GM21825 (cell line): ENCODE results near the gene RHOBTB1.
A peak's percentile ranks its signal among the peaks of the same experiment; 100 is the strongest.

ENCODE experiments used
- ATAC-seq: cut with Tn5 transposase; IDR thresholded peaks from one replicate; pipeline ENCODE4 v1.9.1; 2021; ENCODE audit warnings: mild to moderate bottlenecking, moderate library complexity; ENCODE audit not compliant: unreplicated experiment

The RHOBTB1 gene

DNA sequence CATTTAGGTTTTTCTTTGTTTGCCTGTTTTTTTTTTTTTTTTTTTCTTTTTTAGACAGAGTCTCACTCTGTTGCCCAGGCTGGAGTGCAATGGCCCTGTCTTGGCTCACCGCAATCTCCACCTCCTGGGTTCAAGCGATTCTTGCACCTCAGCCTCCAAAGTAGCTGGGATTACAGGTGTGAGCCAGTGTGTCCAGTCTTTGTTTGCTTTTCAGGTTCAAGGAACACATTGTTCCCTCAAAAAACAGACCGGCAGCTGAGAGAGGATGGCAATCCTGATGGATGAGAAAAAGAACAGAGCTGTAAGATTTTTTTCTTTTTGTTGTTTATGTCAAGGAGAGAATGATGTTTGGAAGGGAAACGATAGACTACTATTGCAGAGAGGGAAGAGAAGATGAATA, 23.3 kb upstream of the RHOBTB1 start:
- no peak for ATAC-seq

DNA sequence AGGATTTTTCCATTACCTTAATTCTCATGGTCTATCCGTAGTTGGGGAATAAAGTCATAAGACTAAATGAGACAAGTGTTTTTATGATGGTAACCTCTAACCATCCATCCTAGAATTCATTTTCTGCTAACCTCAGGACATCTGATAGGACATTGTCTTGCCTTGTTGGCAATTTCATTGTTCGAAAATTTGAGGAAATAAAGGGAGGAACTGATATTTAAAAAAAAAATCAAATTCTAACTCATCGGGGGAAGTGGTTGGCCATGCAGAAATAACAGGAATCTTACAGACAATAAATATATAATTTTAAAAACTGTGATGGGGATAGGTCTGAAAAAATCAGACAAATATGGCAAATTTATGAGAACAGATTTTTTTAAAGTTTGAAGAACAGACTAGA, 21.7 kb upstream of the RHOBTB1 start:
- ATAC-seq, result no peak

DNA sequence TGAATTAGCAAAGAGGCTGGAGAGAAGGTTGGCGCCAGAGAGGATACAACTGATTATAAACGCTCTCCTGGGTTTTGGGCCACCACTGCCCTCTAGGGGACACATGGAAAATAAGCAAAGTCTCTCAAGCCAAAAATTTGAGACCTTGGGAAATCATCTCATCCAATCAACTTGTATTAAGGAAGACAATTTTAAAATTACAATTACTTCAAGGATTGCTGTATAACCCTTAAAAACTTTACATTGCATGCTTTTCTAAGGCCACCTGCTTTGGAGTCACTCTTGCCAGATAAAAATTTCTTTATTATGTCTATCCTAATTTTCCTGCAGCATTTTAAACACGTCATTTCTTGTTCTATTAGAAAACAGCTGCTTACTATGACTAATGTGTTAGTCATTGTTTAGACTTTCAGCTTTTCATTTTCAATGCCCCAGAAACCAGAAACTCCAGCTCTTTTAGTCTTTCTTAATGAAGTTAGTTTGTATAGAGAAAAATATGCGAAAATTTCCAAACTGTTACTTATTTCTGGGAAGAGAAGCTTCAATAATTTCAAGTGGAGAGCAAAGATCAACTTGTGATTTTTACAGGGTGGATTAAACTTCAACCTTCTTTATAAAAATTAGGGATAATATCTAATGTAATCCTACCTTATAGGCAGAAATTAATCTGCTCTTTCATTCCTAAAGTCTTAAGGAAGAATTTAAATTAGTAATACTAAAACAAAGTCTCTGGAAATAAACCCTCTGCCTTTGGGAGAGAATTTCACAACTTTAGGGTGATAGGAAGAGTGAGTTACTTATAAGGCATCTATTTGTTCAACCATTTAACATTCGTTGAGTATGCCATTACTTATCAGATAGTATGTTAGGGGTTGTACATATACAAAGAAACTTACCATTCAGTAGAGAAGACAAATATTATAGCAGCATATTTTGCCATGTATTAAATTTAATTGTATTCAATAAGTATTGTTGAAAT, 20.6 kb upstream of the RHOBTB1 start:
- no peak for ATAC-seq

DNA sequence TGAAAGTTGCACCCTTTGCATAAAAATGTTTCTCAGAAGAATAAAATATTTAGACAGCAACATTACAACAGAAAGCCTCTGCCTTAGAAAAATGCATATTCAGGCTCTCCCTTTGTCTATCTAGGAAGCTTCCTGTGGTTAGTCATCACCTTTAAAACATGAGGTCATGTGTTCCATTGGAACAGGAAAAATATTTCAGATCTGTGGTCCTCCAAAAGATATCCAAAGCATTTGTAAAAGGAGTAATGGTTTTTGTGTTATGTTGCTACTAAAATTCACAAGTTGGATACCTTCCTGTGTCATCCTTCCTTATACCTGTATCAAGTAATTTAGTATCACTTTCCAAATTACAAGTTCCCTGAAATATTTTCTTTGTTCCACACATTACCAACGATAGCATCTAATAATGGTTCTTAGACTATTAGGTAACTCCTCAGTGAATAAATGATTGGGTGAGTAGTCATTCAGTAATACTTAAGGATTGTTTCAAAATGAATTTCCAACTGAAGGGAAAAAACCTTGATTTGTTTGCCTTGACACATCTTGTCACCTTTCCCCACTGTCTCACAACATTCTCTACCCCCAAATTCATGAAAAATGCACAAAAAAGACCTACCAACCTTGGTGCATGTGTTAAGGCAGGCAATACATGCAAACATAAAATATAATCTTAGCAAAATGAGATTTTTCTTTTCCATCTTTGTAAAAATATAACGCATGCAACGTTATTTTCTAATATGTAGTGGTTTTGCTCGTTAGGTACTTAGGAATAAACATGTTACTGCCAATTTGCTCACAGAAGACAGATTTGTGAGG, 19.7 kb upstream of the RHOBTB1 start:
- no peak for ATAC-seq

DNA sequence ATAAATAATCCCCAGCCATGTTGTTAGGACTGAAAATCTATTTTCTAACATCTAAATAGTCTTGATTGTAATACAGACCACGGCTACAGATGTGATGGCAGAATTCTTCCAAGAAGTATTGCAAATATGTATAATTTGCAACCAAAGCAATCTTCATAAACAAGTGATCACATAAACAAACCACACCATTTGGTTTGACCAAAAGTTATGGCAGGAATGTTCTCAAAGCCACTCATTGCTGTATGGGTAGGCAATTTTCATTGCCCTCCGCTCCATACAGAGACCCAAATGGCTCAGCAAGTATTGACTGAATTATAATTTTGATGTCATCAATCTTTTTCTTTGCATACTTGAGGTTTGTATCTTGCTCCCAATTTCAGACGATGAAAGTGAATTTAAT, 19.0 kb upstream of the RHOBTB1 start:
- no peak for ATAC-seq

DNA sequence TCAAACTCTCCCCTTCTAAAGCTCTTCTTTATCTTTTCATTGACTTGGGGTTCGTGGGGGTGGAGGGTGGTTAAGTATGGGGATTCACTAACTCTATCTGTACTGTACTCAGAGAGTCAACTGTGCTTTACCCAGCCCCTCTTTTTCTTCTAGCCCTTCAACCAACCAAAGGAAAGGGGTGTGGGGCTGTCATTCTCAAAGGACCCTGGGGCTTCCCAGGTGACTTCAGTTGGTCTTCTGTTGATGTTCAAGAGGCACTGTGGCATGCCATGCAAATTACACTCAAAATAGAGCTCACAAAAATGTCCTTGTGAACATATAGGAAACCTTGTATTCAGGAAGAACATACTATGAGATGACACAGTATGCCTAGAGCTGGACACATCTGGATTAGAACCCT, 16.9 kb upstream of the RHOBTB1 start:
- no peak for ATAC-seq

DNA sequence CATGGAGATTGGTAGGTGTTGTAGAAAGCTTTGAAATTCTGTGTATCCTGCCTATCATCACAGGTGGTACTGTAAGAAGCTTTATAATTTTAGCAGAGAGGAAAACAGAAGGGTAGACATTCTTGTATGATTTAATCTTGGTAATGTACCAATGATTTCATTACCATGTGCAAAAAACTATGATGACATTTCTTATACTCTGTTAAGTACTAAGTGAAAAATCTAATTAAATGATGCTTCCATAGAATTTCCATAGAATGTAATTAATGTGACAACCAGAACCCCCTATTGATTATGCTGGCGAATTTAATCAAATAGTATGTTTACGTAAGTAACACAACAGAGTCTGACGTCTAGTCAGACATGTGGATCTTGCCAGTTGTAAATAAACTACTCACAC, 16.0 kb upstream of the RHOBTB1 start:
- ATAC-seq, result no peak

DNA sequence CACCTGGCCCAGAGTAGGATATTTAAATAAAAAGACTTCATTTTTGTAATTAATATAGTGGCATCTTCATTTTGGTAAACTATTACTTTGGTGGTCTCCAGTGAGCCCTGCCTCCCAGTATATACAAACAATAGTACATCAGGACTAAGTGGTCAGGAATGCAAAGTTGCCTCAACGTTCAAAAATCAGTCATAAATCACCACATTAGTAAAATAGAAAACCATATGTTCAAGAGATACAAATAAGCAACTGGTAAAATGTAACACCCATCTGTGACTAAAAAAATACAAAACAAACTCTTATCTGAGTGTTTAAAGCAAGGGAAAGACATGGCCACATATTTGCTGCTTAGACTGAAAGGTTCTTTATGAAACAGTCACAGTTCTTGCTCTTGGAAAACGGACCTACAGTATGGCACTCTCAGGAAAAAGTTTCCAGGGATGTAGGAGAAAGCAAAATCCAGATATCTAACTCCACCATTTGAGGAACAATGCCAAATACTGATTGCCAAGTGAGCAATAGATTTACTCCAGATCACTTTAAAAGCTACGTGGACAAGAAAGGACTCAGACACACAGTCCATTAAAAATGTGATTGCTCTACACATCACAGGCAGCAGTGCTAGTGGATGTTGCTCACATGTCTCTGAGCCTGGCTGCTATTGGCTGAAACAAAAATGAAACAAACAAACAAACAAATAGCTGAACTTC, 15.1 kb upstream of the RHOBTB1 start:
- no peak for ATAC-seq

DNA sequence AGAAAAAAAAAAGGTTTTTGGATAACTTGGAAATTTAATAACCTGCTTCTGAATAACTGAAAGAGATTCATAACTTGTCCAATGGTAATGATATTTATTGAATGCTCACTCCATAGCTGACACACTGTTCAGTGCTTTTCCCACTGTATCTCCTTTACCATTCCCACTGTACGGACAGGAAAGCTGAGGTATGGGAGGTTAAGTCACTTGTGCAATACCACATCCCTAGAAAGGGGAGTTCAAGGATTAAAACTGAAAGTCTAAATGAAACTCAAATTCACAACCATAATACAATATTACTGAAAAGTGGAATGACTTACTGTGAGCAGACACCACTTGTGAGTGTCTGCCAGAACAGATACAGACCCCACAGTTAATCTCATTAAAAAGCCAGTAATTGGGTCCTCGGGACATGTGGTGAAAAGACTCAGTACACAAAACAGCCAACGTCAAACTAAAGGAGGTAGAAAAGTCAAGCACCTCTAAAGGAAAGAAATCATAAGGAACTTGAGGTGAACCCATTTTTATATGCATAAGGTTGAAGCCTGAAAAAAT, 13.8 kb upstream of the RHOBTB1 start:
- ATAC-seq, result no peak

DNA sequence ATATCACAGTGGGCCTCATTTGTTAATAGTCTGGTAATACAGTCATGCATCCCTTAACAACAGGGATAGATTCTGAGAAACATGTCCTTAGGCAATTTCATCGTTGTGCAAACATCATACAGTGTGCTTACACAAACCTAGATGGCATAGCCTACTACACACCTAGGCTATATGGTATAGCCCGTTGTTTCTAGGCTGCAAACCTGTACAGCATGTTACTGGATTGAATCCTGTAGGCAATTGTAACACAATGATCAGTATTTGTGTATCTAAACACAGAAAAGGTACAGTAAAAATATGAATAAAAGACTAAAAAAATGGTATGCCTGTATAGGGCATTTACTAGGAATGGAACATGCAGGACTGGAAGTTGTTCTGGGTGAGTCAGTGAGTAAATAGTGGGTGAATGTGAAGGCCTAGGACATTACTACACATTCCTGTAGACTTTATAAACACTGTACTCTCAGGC, 12.0 kb upstream of the RHOBTB1 start:
- ATAC-seq, result no peak

DNA sequence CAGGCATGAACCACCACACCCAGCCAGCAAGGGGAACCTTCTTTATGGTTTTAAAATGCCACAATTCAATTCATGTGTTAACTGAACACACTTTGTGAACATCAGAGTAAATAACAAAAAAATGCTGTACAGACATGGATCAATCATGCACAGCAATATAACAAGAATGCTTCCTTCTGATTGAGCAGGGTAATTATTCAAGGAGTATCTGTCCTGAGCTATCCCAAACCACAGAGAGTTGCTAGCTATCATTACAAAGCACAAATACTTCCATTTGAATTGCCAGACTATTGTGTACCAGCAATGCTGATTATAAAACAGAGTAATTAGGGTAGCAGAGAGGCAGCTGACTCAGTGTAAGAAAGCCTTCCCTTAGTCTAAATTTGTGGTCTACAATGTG, 11.3 kb upstream of the RHOBTB1 start:
- ATAC-seq, result no peak

DNA sequence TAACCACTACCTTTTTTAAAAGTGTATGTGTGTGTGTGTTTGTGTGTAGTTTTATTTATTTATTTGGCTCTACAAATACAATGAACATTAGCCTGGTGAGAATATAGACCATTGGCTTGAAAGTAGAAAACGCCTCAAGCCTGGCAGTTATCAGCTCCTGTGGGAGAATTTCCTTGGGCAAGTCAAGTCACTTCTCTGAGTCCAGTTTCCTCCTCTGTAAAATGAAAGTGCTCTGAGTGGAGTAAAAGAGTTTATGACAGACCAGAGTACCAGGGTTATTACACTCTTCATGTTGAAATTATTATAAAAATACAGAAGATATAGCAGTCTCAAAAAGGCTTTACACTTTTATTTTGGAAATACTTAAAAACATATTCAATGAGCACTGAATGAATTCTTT, 10.1 kb upstream of the RHOBTB1 start:
- ATAC-seq, result no peak

DNA sequence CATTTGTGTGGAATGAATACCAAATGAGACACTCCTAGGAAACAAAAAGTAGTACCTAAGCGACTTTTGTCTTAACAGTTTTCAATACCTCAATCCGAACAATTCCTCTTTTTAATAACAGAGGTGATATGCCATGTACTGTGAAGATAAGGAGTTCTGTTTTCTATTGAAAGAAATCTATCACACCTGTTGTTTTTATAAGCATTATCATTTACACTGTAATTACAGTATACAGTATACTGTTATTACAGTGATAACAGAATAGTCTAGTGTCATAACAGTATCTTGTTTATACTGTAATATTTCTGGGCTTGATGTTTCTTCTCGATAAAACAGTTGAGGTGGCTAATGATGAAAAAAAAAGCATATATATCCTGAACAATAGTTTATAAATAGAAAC, 9.4 kb upstream of the RHOBTB1 start:
- no peak for ATAC-seq

DNA sequence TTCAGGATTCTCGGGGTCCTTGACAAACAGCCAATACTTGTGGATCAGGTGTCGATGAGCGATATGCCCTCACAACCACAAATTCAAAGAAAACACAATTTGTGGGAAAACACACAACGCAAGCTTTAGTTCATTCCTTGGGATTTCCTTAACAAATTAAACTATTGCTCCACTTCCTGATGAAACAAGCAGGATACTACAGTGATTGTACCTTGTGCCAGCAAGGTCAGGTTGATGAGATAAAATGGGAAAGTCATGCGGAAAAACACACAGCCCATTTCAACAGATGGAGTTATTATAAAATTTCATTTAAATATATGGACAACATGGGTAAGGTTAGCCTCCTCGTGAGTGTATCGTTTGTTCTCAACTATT, 8.8 kb upstream of the RHOBTB1 start:
- no peak for ATAC-seq

DNA sequence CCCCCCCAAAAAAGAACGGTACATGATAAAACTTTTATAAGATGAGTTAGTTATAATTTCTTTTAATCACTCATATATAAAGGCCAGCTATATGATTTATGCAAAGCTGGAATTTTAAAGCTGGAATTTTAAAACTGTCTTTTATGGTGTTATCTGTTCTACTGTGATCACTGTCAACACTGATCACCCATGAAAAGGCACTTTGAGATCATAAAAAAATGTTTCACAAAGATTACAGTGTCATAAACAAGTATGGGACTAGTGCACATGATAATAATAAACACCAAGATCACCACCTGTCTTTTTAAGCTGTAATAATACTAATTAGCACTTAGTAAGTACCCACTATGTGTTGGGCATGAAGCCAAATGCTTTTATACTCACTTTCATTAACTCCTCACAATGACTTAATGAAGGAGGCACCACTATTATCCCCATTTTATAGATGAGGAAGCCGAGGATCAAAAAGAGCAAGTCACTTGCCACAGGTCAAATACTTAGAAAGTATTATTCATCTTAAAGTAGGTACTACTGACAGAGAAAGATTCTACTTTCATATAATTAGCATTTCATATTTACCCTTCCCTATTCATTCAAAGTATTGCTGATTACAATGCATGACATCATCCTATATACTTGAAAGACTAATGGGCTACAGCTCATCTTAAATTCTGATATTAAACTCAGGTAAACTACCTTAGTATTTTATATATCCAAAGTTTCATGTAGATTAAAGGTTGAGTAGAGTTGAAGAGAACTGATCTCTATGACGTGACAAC, 8.3 kb upstream of the RHOBTB1 start:
- ATAC-seq, result no peak

DNA sequence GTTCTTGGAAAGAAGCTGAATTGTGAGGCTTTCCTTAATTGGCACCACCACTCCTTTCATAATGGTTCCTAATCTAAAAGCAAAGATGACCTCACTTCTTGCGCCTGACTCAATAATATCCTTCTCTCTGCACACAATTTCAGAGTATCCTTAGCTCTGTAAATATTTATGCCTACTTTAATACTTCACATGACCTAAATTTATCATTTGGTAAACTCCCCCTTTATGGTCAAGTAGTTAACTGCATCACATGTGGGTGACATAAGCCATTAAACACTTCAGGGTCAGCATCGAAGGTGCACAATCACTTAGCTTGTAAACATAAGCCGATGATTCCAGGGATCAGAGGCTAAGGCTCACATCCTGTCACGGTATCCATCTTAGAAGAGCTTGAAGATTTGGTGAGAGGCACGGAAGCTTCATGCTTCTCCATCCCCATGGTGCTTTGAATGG, 7.3 kb upstream of the RHOBTB1 start:
- ATAC-seq, result no peak

DNA sequence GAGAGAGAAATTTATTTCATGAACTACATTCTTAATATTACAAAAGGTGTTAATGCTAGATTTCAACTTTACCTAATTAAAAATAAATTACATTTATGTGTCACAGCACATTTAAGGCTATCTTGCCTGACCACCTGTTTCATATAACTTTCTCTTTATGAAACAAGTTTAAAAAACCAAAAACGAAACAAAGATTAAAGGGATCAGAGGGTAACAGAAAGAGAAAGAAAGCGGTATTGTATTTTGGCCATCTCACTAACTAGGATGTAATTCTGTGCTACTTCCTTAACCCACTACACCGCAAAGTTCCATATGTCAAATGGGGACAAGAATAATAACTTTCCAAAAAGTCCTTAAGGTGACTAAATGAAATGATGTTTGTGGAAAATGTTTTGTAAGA, 6.3 kb upstream of the RHOBTB1 start:
- peak; percentile 76 for ATAC-seq

DNA sequence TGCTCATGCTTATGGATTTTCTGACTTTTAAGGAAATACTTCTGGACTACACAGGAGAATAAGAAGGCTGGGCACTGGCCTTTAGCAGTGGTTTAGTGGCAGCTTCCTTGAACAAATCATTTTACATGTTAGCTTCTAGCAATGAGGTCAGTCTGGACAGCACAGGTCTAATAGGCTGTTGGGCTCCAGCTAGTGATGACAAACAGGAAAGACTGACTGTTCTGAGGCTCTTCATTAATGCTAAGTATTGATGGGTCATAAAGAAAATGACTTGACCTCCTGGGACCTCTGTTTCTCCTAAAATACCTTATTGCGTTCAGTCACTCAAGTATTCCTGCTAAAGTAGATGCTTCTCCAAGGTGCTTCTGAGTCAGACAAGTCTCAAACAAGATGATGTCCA, 4.9 kb upstream of the RHOBTB1 start:
- ATAC-seq, result no peak

DNA sequence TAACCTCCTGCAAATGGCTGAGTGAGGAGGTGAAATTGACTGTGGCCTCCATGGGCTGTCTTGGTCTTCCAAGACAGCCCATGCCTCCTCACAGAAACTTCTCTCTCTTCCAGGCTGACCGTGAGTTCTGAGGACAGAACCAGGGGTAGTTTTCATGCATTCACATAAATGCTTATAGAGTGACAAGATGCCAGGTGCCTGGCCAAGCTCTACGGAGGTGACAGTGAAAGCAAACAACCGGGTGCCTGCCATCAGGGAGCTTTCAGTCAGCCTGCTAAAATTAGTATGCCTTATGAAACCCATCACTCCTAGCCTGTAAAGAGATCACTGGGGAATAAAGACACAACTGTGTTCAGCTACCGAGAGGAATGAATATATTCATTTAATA, 919 bp upstream of the RHOBTB1 start:
- no peak for ATAC-seq
